Stimulated activated CD8-positive, alpha-beta memory T cell treated with anti-CD3 and anti-CD28 coated beads, Interleukin-12 subunit alpha, Interleukin-12 subunit beta, amount 100 ng/mL, for 1 hour (primary cell): Measurements from ENCODE around the gene CACNA2D1.
"Not testable (repeated sequence)": the region's sequence is repeated elsewhere in the genome, so short reads cannot be mapped to it uniquely, and the experiment has no call there.

Experiments used
- DNase-seq: peaks from one replicate; pipeline ENCODE4 v3.0.0-alpha.2; 2020; ENCODE audit warnings: low read depth

CACNA2D1 gene

GRCh38 chr7:82393076-82393839 lies 50.3 kb downstream of the CACNA2D1 start:
- DNase-seq, result no peak

GRCh38 chr7:82390936-82391335 lies 52.6 kb downstream of the CACNA2D1 start:
- no peak for DNase-seq

GRCh38 chr7:82389876-82390275 lies 53.7 kb downstream of the CACNA2D1 start:
- DNase-seq, result no peak

DNA sequence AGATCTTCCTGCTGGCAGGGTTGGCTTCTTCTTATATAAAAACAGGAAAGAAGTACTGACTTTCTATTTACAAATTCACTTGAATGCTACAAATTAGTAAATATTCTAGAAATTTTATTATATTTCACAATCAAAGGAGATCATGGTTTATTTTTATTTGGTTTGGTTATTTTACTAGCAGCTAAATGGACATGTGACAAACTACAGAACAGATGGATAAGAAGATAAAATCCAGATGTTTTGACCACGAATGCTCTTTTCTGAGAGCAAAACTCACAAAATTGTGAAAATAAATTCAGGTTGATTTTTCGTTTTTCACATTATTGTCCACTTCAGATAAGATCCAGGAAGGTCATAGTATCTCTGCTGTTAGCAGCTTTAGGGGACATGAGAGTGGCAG lies 55.4 kb downstream of the CACNA2D1 start:
- DNase-seq, result no peak

DNA sequence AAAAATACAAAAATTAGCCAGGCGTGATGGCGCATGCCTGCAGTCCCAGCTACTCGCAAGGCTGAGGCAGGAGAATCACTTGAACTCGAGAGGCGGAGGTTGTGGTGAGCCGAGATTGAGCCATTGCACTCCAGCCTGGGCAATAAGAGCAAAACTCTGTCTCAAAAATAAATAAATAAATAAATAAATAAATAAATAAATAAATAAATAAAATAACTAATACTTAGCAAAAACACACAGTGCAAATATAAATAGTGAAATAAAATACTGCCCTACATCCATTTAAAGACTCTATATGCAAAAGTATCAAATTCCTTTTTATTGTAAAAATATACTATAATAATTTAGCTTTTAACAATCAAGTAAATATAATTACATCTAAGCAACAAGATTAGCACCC lies 57.0 kb downstream of the CACNA2D1 start:
- not testable (repeated sequence) for DNase-seq

DNA sequence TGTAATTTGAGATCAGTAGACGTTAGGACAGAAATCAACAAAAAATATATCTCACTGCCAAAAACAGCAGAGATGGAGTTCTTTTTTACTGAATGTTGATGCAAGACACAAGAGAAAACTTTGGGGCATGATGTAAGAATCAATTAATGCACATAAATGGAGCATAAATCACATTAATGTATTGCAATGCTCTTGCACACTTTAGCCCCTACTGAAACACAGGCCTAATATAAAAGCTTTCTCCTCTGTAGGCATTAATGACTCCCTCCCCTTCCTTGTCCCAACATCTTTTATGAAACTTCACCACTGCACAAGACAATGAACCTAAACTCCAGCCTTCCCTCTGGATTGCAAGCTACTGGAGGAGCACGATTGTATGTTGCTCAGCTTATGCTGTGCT lies 58.8 kb downstream of the CACNA2D1 start:
- DNase-seq, result no peak

DNA sequence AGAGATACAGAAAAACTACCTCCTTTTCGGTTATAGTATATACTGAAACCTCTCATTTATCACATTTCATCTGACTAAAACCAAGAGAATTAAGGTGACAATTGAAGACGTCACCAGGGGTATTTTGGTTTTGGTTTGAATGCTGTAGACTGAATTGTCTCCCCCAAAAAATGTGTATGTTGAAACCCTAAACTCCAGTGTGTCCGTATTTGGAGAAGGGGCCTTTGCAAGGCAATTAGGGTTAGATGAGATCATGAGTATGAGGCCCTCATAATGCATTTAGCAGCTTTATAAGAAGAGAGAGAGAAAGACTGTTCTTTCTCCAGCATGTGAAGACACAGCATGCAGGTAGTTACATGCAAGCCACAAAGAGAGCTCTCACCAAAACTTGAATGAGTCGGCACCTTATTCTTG lies 59.5 kb downstream of the CACNA2D1 start:
- DNase-seq, result no peak

- no peak for DNase-seq
Measured at GRCh38 chr7:82382276-82382675, 61.3 kb downstream of the CACNA2D1 start.

DNA sequence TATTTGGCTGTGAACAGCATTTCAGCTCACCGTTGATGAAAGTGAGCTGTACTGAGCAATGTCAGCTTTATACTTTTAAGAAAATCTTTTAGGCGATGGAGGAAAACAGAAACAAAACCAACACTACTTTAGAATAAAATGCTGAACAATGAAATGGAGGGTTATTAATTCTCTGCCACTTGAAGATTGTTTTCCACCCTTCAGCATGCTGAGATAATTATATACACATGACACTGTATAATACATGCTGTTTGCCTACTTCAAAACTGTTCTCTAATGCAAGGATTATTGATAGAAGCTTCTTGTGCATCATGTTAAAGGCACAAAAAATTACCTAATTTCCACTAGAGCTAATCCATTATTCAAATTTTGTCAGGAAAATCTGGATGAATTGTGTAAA lies 66.8 kb downstream of the CACNA2D1 start:
- DNase-seq, result no peak

DNA sequence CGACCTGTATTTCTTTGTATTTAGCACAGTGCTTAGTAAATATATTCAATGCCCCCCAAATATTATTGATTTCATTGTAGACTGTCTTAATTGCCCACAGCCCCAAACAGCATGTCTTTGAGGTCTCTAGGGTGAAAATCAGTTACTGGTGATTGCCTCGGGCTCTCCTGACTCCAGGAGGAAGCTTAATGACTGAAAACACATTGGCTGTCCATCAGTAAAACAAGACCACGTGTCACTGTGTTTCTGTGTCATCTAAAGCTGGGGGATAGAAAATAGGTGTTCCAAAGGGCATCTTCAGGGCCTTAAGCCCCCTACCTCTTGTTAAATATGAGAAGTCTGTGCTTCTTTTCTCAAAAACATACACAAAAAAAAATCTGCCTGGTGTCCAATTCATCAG lies 67.9 kb downstream of the CACNA2D1 start:
- DNase-seq, result no peak

- DNase-seq, result no peak
Measured at GRCh38 chr7:82375129-82375528, 68.4 kb downstream of the CACNA2D1 start.

- no peak for DNase-seq
Measured at GRCh38 chr7:82373926-82374635, 69.5 kb downstream of the CACNA2D1 start.

GRCh38 chr7:82364671-82365070 lies 78.9 kb downstream of the CACNA2D1 start:
- no peak for DNase-seq

DNA sequence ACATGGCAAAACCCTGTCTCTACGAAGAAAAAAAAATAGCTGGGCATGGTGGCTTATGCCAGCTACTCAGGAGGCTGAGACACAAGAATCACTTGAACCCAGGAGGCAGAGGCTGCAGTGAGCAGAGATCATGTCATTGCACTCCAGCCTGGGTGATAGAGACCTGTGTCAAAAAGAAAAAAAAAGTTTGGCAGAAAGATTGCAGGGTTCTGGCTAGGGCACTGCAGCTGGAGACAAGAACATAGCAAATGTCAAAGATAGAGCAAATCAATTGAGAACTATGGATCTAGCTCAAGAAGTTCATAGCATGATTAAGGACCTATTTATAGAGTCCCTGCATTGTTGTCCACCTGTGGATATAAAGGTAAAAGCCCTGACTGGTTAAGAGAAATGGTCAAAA lies 79.5 kb downstream of the CACNA2D1 start:
- DNase-seq, result no peak

DNA sequence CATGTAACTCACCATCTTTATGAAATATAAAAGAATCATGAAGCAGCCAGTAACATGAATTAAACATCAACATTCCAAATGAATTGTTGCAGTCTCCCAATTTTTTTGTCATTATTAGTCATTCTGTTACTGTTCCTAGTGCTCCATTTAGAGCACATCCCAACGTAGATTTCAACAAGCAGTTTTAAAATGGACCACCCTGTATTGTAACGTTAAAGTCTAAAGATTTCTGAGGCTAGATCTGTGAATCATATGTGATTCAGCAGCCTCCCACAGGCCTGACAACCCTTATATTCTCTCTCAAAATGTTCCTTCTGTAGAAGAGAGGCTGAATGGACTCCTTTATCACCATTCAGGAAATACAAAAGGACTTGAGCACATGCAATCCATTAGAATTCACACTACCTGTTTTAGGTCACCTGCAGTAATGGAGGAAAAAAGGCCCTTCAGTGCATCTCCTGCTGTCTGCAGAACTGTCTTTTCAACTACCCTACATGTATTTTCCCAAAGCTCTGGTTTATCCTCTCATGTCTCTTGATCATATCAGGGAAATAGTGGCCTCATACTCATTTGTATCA lies 81.4 kb downstream of the CACNA2D1 start:
- DNase-seq, result no peak

DNA sequence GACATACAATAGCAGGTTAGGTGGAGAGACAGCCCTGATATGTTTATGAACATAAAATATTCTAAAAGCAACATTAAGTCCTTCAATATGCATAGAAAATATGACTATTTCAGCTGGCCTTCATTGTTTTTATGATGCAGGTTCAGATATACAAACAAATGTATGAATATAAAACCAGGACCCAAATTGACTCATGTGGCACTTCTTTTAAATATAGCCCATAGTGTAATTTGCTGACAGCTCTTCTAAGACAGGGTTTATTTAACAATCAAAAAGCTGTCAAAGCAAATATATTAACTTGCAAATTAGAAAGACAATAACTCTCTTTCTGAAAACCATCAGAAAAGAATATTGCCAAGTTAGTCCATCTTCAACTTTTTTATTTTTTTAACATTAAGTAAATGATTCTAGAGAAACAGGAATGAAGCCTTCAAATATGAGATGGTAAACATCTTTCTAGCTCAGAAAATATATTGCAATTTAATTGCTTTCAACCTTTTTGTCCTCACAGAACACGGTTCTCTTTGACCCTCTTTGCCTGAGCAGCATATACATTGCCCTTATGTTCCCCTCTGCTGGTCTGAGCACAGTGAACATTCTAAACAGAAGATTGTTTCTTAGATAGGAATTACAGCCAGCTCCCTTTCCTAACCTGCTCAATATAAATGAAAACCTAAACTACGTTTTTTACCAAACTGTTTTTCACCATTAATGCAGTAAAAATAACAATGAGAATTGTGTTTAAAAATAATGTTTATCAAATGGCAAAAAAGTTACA lies 82.8 kb downstream of the CACNA2D1 start:
- no peak for DNase-seq

DNA sequence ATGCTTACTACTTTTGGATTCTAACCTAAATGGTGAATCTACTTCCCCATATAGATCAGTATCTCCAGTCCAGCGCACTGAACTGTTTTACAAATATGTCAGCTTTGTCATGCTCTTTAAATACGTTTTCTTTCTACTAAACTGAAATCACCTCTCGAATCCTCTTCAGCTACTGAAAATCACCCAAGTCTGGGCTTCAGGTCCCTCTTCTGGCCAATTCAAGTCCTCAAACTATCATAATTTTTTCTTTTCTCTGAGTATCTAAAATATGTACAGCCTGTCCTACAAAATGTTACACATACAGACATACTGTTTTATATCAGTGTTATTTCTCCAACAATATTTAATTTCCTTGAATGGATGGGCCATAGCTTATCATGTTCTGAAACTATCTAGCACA lies 84.2 kb downstream of the CACNA2D1 start:
- no peak for DNase-seq

- DNase-seq, result no peak
Measured at GRCh38 chr7:82358923-82359322, 84.7 kb downstream of the CACNA2D1 start.

- DNase-seq, result no peak
Measured at GRCh38 chr7:82358009-82358578, 85.5 kb downstream of the CACNA2D1 start.

DNA sequence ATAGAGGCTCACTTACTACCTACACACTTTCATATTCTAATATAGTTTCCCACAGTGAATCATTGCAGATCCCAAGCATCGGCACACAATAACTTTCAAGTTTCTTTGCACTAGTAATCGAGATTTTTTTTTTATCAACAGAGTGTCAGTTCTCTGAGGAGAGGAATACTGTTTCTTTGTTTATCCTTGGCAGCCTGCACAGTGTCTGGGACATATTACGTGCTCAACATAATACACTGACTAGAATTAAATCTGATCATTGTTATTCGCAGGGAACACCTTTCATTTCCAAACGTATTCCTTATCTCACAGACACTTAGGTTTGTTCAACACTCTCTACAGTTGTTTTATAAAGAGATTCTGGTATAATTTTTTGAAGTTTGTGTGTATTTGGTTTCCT lies 95.3 kb downstream of the CACNA2D1 start:
- no peak for DNase-seq

- no peak for DNase-seq
Measured at GRCh38 chr7:82347808-82348207, 95.8 kb downstream of the CACNA2D1 start.

DNA sequence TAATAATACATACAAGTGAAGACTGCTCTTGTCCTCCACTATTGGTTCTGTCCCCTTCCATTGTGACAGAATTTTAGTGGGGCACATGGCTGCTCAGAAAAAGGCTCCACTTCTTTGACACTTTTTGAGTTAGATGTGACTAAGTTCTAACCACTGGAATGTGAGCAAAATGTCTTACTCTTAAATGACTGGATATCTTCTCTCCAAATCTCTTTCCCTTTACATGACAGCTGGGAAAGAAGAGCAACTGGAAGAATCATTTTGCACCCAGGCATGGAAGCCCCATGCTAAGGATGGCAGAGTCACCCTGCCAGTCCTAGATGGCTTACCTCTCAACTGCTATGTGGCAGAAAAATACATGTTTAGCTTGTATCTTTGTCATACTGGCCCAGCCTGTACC lies 97.7 kb downstream of the CACNA2D1 start:
- no peak for DNase-seq
